SK-N-SH (cell line): ENCODE results near the gene MAN2A2. TPM values are rescaled to one million over a fixed set of nuclear protein-coding genes. Genes with fewer than 3 reads are reported as not detected.

Source experiments
- CTCF ChIA-PET: fragments of 300-600, 350-600 bp; formaldehyde crosslinking; extraction: SDS; loops from one replicate; lab custom pipeline; 2021; lab: Yijun Ruan, JAX
- POLR2A ChIA-PET: fragments of 350-600 bp; sonication (Branson Sonifier 250); formaldehyde crosslinking; extraction: SDS; loops from one replicate; lab custom pipeline; 2020; ENCODE audit warnings: antibody characterized with exemption, inconsistent platforms; lab: Yijun Ruan, JAX
- DNase-seq: peaks from one replicate; pipeline ENCODE4 v3.0.0; 2012
- H2AFZ ChIP-seq: fragments of 200-600 bp; sonication (generic); 2 replicates; pipeline ENCODE4 v1.8.1; 2016; ENCODE audit warnings: antibody characterized with exemption, mild to moderate bottlenecking, low read depth
- H3F3A ChIP-seq: fragments of 200-600 bp; sonication (generic); replicated peaks from 2 replicates; pipeline ENCODE3; 2016; ENCODE audit warnings: antibody characterized with exemption, mild to moderate bottlenecking; ENCODE audit not compliant: insufficient read depth
- H3K27ac ChIP-seq, 2 experiments: fragments of 200-500 bp in 1 of 2; fragments of 200-600 bp in 1 of 2; sonication (Bioruptor generic) in 1 of 2; sonication (generic), shearing (Covaris generic) in 1 of 2; 2 replicates each; pipeline versions ENCODE4 v1.5.1 to v1.6.1; 2014 to 2016; ENCODE audit warnings: low read depth in 2 of 2, inconsistent platforms in 1 of 2, low read length in 1 of 2, mild to moderate bottlenecking in 1 of 2, mixed read lengths in 1 of 2
- H3K27me3 ChIP-seq: fragments of 200-600 bp; sonication (generic), shearing (Covaris generic); 2 replicates; pipeline ENCODE4 v1.6.1; 2016; ENCODE audit warnings: mixed run types; ENCODE audit not compliant: insufficient read depth
- H3K36me3 ChIP-seq, 2 experiments: fragments of 200-500 bp in 1 of 2; fragments of 200-600 bp in 1 of 2; sonication (Bioruptor generic) in 1 of 2; sonication (generic) in 1 of 2; replicated peaks in 1 of 2; 2 replicates each; pipeline versions ENCODE3 to v1.5.1; 2014 to 2016; ENCODE audit warnings: low read length in 1 of 2, mild to moderate bottlenecking in 1 of 2; ENCODE audit not compliant: insufficient read depth in 2 of 2, control insufficient read depth in 1 of 2
- H3K4me1 ChIP-seq, 2 experiments: fragments of 200-500 bp in 1 of 2; fragments of 200-600 bp in 1 of 2; sonication (Bioruptor generic) in 1 of 2; sonication (generic), shearing (Covaris generic) in 1 of 2; 2 replicates each; pipeline versions ENCODE4 v1.5.1 to v1.6.1; 2014 to 2016; ENCODE audit warnings: low read depth in 1 of 2, low read length in 1 of 2, mixed run types in 1 of 2; ENCODE audit not compliant: insufficient read depth in 2 of 2, control insufficient read depth in 1 of 2
- H3K4me2 ChIP-seq: fragments of 200-600 bp; sonication (generic), shearing (Covaris generic); 2 replicates; pipeline ENCODE4 v1.6.1; 2017; ENCODE audit warnings: mixed run types
- H3K4me3 ChIP-seq, 2 experiments: fragments of 200-500 bp in 1 of 2; fragments of 200-600 bp in 1 of 2; sonication (Bioruptor generic) in 1 of 2; sonication (generic), shearing (Covaris generic) in 1 of 2; 2 replicates each; pipeline versions ENCODE4 v1.5.1 to v1.8.1; 2014 to 2016; ENCODE audit warnings: low read depth in 2 of 2, inconsistent platforms in 1 of 2, low read length in 1 of 2, mild to moderate bottlenecking in 1 of 2, mixed read lengths in 1 of 2, moderate library complexity in 1 of 2
- H3K79me2 ChIP-seq: fragments of 200-600 bp; sonication (generic); 2 replicates; pipeline ENCODE4 v1.8.1; 2017; ENCODE audit warnings: mild to moderate bottlenecking; ENCODE audit not compliant: insufficient read depth
- H3K9ac ChIP-seq: fragments of 200-600 bp; sonication (generic); 2 replicates; pipeline ENCODE4 v1.6.1; 2017; ENCODE audit warnings: mixed run types
- H3K9me2 ChIP-seq: fragments of 200-600 bp; sonication (generic); 2 replicates; pipeline ENCODE4 v1.6.1; 2017; ENCODE audit warnings: mixed run types
- H3K9me3 ChIP-seq: fragments of 200-600 bp; sonication (generic); 2 replicates; pipeline ENCODE4 v1.6.1; 2017; ENCODE audit warnings: mixed run types, mild to moderate bottlenecking, moderate library complexity
- H4K20me1 ChIP-seq: fragments of 200-600 bp; sonication (generic); 2 replicates; pipeline ENCODE4 v1.6.1; 2017; ENCODE audit warnings: mild to moderate bottlenecking, mixed run types; ENCODE audit not compliant: insufficient read depth
- CTCF ChIP-seq: fragments of 200-600 bp; sonication (generic); IDR thresholded peaks from 2 replicates; pipeline ENCODE4 v1.6.1; 2017; ENCODE audit warnings: antibody characterized with exemption, mild to moderate bottlenecking, moderate library complexity
- FOXJ3 ChIP-seq: sonication (generic); formaldehyde crosslinking; IDR thresholded peaks from 2 replicates; pipeline ENCODE4 v1.5.1; 2020; ENCODE audit warnings: mild to moderate bottlenecking, missing genetic modification reagents
- GABPA ChIP-seq: IDR thresholded peaks from 2 replicates; pipeline ENCODE4 v1.4.0; 2012; ENCODE audit warnings: low read depth, mild to moderate bottlenecking
- JUND ChIP-seq: IDR thresholded peaks from 2 replicates; pipeline ENCODE4 v1.4.0; 2012
- MEF2A ChIP-seq: IDR thresholded peaks from 2 replicates; pipeline ENCODE4 v1.4.0; 2012; ENCODE audit warnings: low read depth, borderline replicate concordance
- NFIC ChIP-seq: IDR thresholded peaks from 2 replicates; pipeline ENCODE4 v1.4.0; 2012; ENCODE audit warnings: borderline replicate concordance
- NRF1 ChIP-seq: IDR thresholded peaks from 2 replicates; pipeline ENCODE4 v1.6.1; 2012; ENCODE audit warnings: low read depth, mild to moderate bottlenecking, low read length
- RAD21 ChIP-seq: IDR thresholded peaks from 2 replicates; pipeline ENCODE4 v1.6.1; 2012; ENCODE audit warnings: mild to moderate bottlenecking, low read length
- REST ChIP-seq: IDR thresholded peaks from 2 replicates; pipeline ENCODE4 v1.6.1; 2012; ENCODE audit warnings: mild to moderate bottlenecking, low read depth, low read length, moderate library complexity
- SMC3 ChIP-seq: IDR thresholded peaks from 2 replicates; pipeline ENCODE4 v1.6.1; 2012; ENCODE audit warnings: low read depth, low read length, improper control_type of control experiment
- TAF1 ChIP-seq: IDR thresholded peaks from 2 replicates; pipeline ENCODE4 v1.6.1; 2012; ENCODE audit warnings: low read depth, mild to moderate bottlenecking, low read length, moderate library complexity, borderline replicate concordance
- TEAD4 ChIP-seq: IDR thresholded peaks from 2 replicates; pipeline ENCODE4 v1.4.0; 2012; ENCODE audit warnings: mild to moderate bottlenecking, borderline replicate concordance; ENCODE audit not compliant: insufficient read depth
- USF1 ChIP-seq: IDR thresholded peaks from 2 replicates; pipeline ENCODE4 v1.4.0; 2012; ENCODE audit warnings: low read depth, borderline replicate concordance
- USF2 ChIP-seq: fragments of 150-350 bp; IDR thresholded peaks from 2 replicates; pipeline ENCODE4 v1.6.1; 2017; ENCODE audit warnings: antibody characterized with exemption, low read length, low read depth, borderline replicate concordance
- YY1 ChIP-seq: IDR thresholded peaks from 2 replicates; pipeline ENCODE4 v1.4.0; 2012; ENCODE audit warnings: low read depth, mild to moderate bottlenecking
- WGBS: methylation state at CpG from one replicate; pipeline ENCODE4 v1.1.6; 2017; ENCODE audit warnings: low lambda C conversion rate; 5-methylcytosine and 5-hydroxymethylcytosine counted together
- polyA plus RNA-seq, 3 experiments: library from polyadenylated mRNA; depleted of rRNA; stranded (reverse); fragments of >200 nt; gene quantifications; 2 replicates each; pipeline ENCODE4 v1.2.3, GENCODE V29; 2012

Gene MAN2A2
- polyA plus RNA-seq, 1 of the 3 experiments (the other 2 are of a cell fraction), result 35.0 TPM

GRCh38 chr15:90938261-90938660, 35.2 kb downstream of the MAN2A2 start:
- peaks cover 43% of the 10 kb centered on the region in 2 experiments for H3K36me3 ChIP-seq

More at GRCh38 chr15:90938261-90938660, 35.2 kb downstream of the MAN2A2 start:
- H3K9me2 ChIP-seq, result no peaks in the 10 kb centered on the region
- CTCF ChIA-PET, result interaction anchor here (11.5 kb wide), 1 partner anchor 17 kb away, joined by 142 read pairs; the partner anchor contains the start of gene RCCD1
- POLR2A ChIA-PET, result no interaction called here
- peaks cover 7 to 19% of the 10 kb centered on the region in 2 experiments; a peak in 2 of 4 replicates for H3K4me1 ChIP-seq
- no peaks in the 10 kb centered on the region for H4K20me1 ChIP-seq
- H3K27me3 ChIP-seq, result no peaks in the 10 kb centered on the region
- TF ChIP-seq TAF1 (no peak), CTCF (no peak), JUND (no peak), RAD21 (no peak), FOXJ3 (CRISPR knock-in tag) (no peak), USF1 (no peak), TEAD4 (no peak), GABPA (no peak), YY1 (no peak), SMC3 (no peak), REST (no peak), USF2 (no peak), NFIC (no peak), NRF1 (no peak), MEF2A (no peak)
- H3K9me3 ChIP-seq, result no peaks in the 10 kb centered on the region
- H3K4me3 ChIP-seq, result no peak overlapping the region
- no peak overlapping the region for H3K27ac ChIP-seq
- H2AFZ ChIP-seq, result no peak overlapping the region
- H3K4me2 ChIP-seq, result no peak overlapping the region
- peaks cover 23% of the 10 kb centered on the region for H3K79me2 ChIP-seq
- H3F3A ChIP-seq, result no peaks in the 10 kb centered on the region
- no peak for DNase-seq
- no peak overlapping the region for H3K9ac ChIP-seq
- WGBS, result 96% methylated on average over 5 of the region's 5 CpGs
